MG63 (cell line): ENCODE measurements around the gene HS3ST3A1. TPM values are rescaled to one million over a fixed set of nuclear protein-coding genes. Genes with fewer than 3 reads are reported as not detected.
A peak's percentile ranks its signal among the peaks of the same experiment; 100 is the strongest.

Experiments
- DNase-seq: peaks from one replicate; pipeline ENCODE4 v3.0.0-alpha.2; 2020
- H3K27me3 ChIP-seq: fragments of 250-450 bp; sonication (Bioruptor Pico); 2 replicates; pipeline ENCODE4 v1.5.1; 2020; ENCODE audit warnings: mild to moderate bottlenecking, moderate library complexity
- H3K36me3 ChIP-seq: fragments of 250-450 bp; sonication (Bioruptor Pico); 2 replicates; pipeline ENCODE4 v1.5.1; 2020; ENCODE audit warnings: mild to moderate bottlenecking, moderate library complexity
- H3K4me3 ChIP-seq: fragments of 250-450 bp; sonication (Bioruptor Pico); 2 replicates; pipeline ENCODE4 v1.5.1; 2020; ENCODE audit warnings: mild to moderate bottlenecking, moderate library complexity
- H3K9me3 ChIP-seq: fragments of 250-450 bp; sonication (Bioruptor Pico); 2 replicates; pipeline ENCODE4 v1.5.1; 2020; ENCODE audit warnings: mild to moderate bottlenecking, moderate library complexity
- total RNA-seq: library from RNA; depleted of rRNA; stranded (reverse); fragments of >200 nt; shearing (Covaris generic); gene quantifications from 2 replicates; pipeline ENCODE4 v1.2.3, GENCODE V29; 2014; ENCODE audit warnings: low replicate concordance

The HS3ST3A1 gene
- total RNA-seq, 1 experiment from 2014 or later: 3.0 TPM

- Histone ChIP-seq H3K36me3 (no peaks in the 10 kb centered on the region), H3K9me3 (no peaks in the 10 kb centered on the region), H3K4me3 (no peak overlapping the region), H3K27me3 (no peaks in the 10 kb centered on the region)
- DNase-seq: no peak
These were observed 14.0 kb downstream of the HS3ST3A1 start for GRCh38 chr17:13587487-13588338.

DNA sequence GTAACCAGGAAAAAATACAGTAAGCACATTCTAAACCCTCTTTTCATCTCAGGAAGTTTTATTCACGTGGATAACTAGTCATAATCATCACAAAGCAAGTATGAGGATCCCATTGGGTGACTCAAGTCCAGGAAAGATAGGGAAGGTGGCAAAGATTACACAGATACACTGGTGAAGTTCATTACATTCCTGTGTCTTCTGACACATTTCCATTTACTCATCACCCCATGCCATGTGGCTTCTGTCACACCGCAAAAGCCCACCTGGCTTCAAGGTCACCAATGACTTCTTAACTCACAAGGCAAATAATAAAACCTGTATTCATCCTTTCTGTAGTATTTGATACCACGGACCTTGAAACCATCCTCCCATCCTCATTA lies 17.0 kb downstream of the HS3ST3A1 start:
- Histone ChIP-seq H3K9me3 (no peaks in the 10 kb centered on the region), H3K4me3 (no peak overlapping the region), H3K36me3 (no peaks in the 10 kb centered on the region), H3K27me3 (no peaks in the 10 kb centered on the region)
- DNase-seq: no peak

DNA sequence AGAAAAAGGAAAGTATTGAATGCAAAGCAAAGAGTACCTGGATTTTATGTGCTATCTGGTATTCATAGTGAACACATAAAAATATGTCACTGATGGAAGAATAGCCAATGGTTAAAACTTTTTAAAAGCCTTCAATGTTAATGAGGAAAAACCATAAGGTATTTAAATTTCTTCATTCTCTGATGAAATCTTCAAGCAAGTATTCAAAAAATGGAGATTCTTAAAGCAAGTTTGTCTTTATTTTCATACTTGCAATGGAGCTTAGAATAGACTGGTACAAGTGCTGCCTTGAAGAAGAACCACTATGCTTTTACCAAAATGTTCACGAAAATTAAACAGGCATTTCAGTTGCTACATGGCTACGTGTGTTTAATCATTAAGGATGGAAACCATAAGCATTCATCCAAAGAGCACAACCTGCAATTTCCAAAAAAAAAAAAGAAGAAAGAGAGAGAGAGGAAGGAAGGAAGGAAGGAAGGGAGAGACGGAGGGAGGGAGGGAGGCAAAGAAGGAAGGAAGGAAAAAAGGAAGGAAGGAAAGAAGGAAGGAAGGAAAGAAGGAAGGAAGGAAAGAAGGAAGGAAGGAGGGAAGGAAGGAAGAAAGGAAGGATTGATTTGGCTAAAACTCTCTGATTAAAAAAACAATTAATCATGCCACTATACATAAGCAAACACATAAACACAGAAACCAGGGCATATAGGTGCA lies 17.6 kb downstream of the HS3ST3A1 start:
- no peaks in the 10 kb centered on the region for H3K36me3 ChIP-seq
- no peaks in the 10 kb centered on the region for H3K27me3 ChIP-seq
- H3K9me3 ChIP-seq: no peaks in the 10 kb centered on the region
- H3K4me3 ChIP-seq: no peak overlapping the region; the same call in 1 of the 2 replicates
- DNase-seq: no peak

DNA sequence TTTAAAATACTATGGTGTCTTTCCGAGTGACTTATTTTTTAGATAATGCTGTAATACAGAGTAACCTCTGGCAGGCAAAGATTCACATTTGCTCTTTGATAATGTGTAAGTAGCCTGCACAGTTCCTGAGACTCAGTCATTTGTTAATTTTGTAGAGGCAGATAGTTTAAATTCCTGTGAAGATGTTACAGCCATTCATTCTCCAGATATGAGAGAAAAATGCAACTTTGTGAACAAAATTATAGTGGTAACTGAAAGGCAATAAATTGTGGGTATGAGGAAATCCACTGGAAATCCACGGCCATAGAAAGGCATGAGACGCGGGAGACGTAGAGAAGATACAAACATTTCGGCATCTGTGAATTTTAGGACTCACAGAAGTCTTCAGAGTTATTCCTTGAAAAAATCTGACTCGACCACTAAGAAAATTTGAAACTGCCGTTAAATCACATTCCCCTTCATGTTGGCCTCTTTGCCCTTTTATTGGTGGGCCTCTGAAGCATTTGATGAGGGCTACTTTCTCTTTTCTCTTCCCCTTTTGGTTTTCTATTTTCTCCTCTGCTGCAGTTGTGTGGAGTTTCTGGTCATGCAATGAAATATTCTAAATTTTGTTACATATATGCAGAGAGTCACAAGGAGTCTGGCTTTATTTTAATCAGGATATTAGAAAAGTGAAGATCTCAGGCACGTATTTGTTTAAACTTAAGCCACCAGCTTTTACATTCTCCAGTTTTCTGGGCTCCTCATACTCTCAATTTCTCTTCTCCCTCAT lies 18.8 kb downstream of the HS3ST3A1 start:
- DNase-seq: no peak
- H3K27me3 ChIP-seq: no peaks in the 10 kb centered on the region
- no peaks in the 10 kb centered on the region for H3K9me3 ChIP-seq
- no peaks in the 10 kb centered on the region for H3K36me3 ChIP-seq
- H3K4me3 ChIP-seq: peak overlapping the region; percentile 29

- H3K9me3 ChIP-seq: no peaks in the 10 kb centered on the region
- H3K27me3 ChIP-seq: no peaks in the 10 kb centered on the region
- H3K36me3 ChIP-seq: no peaks in the 10 kb centered on the region
- H3K4me3 ChIP-seq: no peak overlapping the region; the same call in 1 of the 2 replicates
- no peak for DNase-seq
These were observed 19.8 kb downstream of the HS3ST3A1 start for GRCh38 chr17:13581925-13582324.

- Histone ChIP-seq H3K36me3 (no peaks in the 10 kb centered on the region), H3K9me3 (no peaks in the 10 kb centered on the region)
- no peak for DNase-seq
These were observed 20.9 kb downstream of the HS3ST3A1 start for GRCh38 chr17:13580790-13581189.

DNA sequence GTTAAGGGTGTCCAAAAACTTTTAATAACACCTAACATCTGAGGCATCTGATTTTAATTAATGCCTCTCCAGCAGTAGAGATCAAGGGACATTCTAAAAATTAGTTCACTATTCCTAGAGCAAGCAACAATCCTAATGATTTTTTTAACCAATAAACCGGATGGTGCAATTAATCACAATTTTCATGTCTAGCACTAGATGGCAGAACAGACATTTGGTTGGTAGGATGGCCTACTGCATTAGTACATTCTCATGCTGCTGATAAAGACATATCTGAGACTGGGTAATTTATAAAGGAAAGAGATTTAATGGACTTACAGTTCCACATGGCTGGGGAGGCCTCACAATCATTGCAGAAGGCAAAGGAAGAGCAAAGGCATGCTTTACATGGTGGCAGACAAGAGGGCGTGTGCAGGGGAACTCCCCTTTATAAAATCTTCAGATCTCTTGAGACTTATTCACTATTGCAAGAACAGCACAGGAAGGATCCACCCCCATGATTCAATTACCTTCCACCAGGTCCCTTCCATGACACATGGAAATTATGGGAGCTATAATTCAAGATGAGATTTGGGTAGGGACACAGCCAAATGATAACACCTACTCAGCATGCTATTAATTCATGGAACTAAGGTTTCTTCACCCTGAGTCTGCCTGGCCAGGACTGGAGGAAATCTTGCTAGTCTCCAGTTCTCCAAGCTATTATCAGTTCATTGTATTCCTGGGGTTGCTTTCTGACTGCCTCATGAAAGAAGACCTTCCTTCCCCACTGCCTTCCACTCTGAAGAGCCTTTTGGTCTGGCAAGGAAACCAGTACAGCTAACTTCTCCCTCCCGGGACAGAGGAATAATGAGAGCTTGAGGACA lies 24.8 kb downstream of the HS3ST3A1 start:
- H3K9me3 ChIP-seq: no peaks in the 10 kb centered on the region
- H3K27me3 ChIP-seq: no peaks in the 10 kb centered on the region
- DNase-seq: no peak
- no peak overlapping the region for H3K4me3 ChIP-seq
- no peaks in the 10 kb centered on the region for H3K36me3 ChIP-seq

More at GRCh38 chr17:13580790-13581189, 20.9 kb downstream of the HS3ST3A1 start:
- H3K4me3 ChIP-seq: no peak overlapping the region
- no peaks in the 10 kb centered on the region for H3K27me3 ChIP-seq

DNA sequence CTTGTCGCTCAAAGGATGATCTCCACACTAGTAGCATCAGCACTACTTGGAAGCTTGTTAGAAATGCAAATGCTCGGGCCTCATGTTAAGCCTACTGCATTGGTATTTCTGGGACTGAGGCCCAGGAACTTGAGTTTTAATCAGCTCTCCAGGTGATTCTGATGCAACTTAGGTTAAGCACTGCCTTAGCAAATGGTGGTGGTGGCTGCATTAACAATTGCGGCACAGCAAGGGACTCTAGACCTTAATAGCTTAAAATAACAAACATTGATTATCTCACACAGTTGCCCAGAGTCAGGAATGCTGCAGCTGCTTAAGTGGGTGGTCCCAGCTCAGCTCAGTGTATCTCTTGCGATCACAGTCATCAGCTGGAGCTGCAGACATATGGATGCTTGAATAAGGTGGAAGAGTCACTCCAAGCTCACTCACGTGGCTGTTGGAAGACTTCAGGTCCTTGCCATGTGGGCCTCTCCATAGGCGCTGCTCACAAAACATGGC lies 25.8 kb downstream of the HS3ST3A1 start:
- Histone ChIP-seq H3K9me3 (no peaks in the 10 kb centered on the region), H3K4me3 (no peak overlapping the region), H3K27me3 (no peaks in the 10 kb centered on the region), H3K36me3 (no peaks in the 10 kb centered on the region)
- no peak for DNase-seq

- H3K4me3 ChIP-seq: no peak overlapping the region
- no peak for DNase-seq
- no peaks in the 10 kb centered on the region for H3K36me3 ChIP-seq
- no peaks in the 10 kb centered on the region for H3K27me3 ChIP-seq
- H3K9me3 ChIP-seq: no peaks in the 10 kb centered on the region
These were observed 26.3 kb downstream of the HS3ST3A1 start for GRCh38 chr17:13575466-13575865.

DNA sequence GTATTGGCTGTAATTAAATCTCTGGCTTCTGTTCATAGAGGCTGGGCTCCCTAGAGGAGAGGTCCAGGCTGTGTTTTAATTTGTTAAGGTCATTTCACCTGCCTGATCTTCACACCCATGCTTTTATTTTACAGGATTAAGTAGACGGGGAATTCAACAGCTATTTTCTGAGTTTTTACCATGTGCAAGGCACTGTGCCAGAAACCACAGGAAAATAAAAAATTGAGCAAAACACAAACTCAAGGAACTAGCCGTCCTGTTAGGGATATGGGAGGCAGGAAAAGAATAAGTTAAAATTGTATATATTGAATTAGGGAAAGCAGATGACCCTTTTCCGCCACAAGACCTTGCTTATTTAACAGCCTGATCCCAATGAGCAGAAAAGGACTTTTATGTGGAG lies 29.1 kb downstream of the HS3ST3A1 start:
- Histone ChIP-seq H3K9me3 (no peaks in the 10 kb centered on the region), H3K36me3 (no peaks in the 10 kb centered on the region), H3K4me3 (no peak overlapping the region), H3K27me3 (no peaks in the 10 kb centered on the region)
- DNase-seq: no peak

- Histone ChIP-seq H3K36me3 (no peaks in the 10 kb centered on the region), H3K4me3 (no peak overlapping the region), H3K27me3 (no peaks in the 10 kb centered on the region), H3K9me3 (no peaks in the 10 kb centered on the region)
- no peak for DNase-seq
These were observed 32.2 kb downstream of the HS3ST3A1 start for GRCh38 chr17:13569398-13570123.

GRCh38 chr17:13568582-13569397 lies 32.9 kb downstream of the HS3ST3A1 start:
- Histone ChIP-seq H3K4me3 (no peak overlapping the region), H3K9me3 (no peaks in the 10 kb centered on the region), H3K27me3 (no peaks in the 10 kb centered on the region), H3K36me3 (no peaks in the 10 kb centered on the region)
- no peak for DNase-seq

DNA sequence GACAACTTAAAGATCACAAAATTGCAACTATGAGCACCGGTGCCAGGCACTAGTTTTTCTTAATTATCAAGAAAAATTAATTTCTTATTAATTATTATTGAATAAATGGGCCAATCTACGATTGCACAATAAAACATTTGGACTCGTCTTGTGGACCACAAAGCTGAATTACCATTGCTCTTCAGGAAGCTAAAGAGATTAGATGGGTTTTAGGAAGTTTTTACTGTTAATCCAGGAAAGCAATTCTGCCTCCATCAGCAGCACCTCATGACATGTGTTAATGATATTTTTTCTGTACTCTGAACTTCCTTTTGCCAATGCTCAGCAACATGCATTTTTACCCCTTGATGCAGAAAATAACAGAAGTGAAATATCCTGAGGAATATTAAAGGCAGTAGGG lies 37.9 kb downstream of the HS3ST3A1 start:
- H3K36me3 ChIP-seq: no peaks in the 10 kb centered on the region
- no peaks in the 10 kb centered on the region for H3K27me3 ChIP-seq
- no peak for DNase-seq
- H3K9me3 ChIP-seq: no peaks in the 10 kb centered on the region
- H3K4me3 ChIP-seq: no peak overlapping the region

- H3K27me3 ChIP-seq: no peaks in the 10 kb centered on the region
- H3K9me3 ChIP-seq: no peaks in the 10 kb centered on the region
- DNase-seq: no peak
- H3K36me3 ChIP-seq: no peaks in the 10 kb centered on the region
- H3K4me3 ChIP-seq: no peak overlapping the region
These were observed 39.4 kb downstream of the HS3ST3A1 start for GRCh38 chr17:13562271-13562800.
